WTC11 (cell line): ENCODE measurements around the gene CDS1. TPM values are rescaled to one million over a fixed set of nuclear protein-coding genes. Genes with fewer than 3 reads are reported as not detected.
A peak's percentile ranks its signal among the peaks of the same experiment; 100 is the strongest.

Experiments used
- ATAC-seq: fragments of 200-7000 bp; cut with Tn5 transposase; 2 replicates; pipeline ENCODE4 v1.10.0; 2021; ENCODE audit warnings: mild to moderate bottlenecking, moderate library complexity
- CTCF ChIA-PET: fragments of 300-600 bp; sonication (Branson Sonifier 250); formaldehyde crosslinking; loops from one replicate; lab custom pipeline; 2021; ENCODE audit warnings: antibody characterized with exemption; lab: Charles Lee
- POLR2A ChIA-PET: fragments of 350-600 bp; sonication (Branson Sonifier 250); formaldehyde crosslinking; loops from one replicate; lab custom pipeline; 2021; ENCODE audit warnings: antibody characterized with exemption; lab: Charles Lee
- DNase-seq: peaks from one replicate; pipeline ENCODE4 v3.0.0; 2021; ENCODE audit warnings: low spot score
- H3K27ac Mint-ChIP-seq: 2 replicates; pipeline ENCODE4 v1.8.0; 2021; ENCODE audit warnings: mixed read lengths
- H3K27me3 Mint-ChIP-seq: 2 replicates; pipeline ENCODE4 v1.8.0; 2021; ENCODE audit warnings: low read depth, mild to moderate bottlenecking, moderate library complexity, mixed read lengths
- H3K36me3 Mint-ChIP-seq: 2 replicates; pipeline ENCODE4 v1.8.0; 2021; ENCODE audit warnings: mixed read lengths
- H3K4me1 Mint-ChIP-seq: 2 replicates; pipeline ENCODE4 v1.8.0; 2022; ENCODE audit warnings: mixed read lengths
- H3K4me3 Mint-ChIP-seq: 2 replicates; pipeline ENCODE4 v1.8.0; 2021; ENCODE audit warnings: mild to moderate bottlenecking, moderate library complexity, mixed read lengths
- H3K9me3 Mint-ChIP-seq: 2 replicates; pipeline ENCODE4 v1.8.0; 2021; ENCODE audit warnings: mixed read lengths
- ARID4B ChIP-seq: sonication (generic); formaldehyde crosslinking; IDR thresholded peaks from 2 replicates; pipeline ENCODE4 v1.8.0; 2023; ENCODE audit warnings: missing genetic modification reagents, mild to moderate bottlenecking, borderline replicate concordance
- ATF2 ChIP-seq: sonication (generic); formaldehyde crosslinking; IDR thresholded peaks from 2 replicates; pipeline ENCODE4 v1.8.1; 2022; ENCODE audit warnings: low read depth, missing genetic modification reagents, borderline replicate concordance
- CDX4 ChIP-seq: fragments of 250-450 bp; sonication (Bioruptor Pico); IDR thresholded peaks from 2 replicates; pipeline ENCODE4 v1.9.0; 2021; ENCODE audit warnings: moderate library complexity, mild to moderate bottlenecking, inconsistent platforms, borderline replicate concordance
- ETV6 ChIP-seq: sonication (generic); formaldehyde crosslinking; IDR thresholded peaks from 2 replicates; pipeline ENCODE4 v1.8.1; 2022; ENCODE audit warnings: mild to moderate bottlenecking, missing genetic modification reagents
- FOXK1 ChIP-seq: sonication (generic); formaldehyde crosslinking; IDR thresholded peaks from 2 replicates; pipeline ENCODE4 v1.8.0; 2022; ENCODE audit warnings: mild to moderate bottlenecking, moderate library complexity, missing genetic modification reagents
- FOXP1 ChIP-seq: sonication (generic); formaldehyde crosslinking; IDR thresholded peaks from 2 replicates; pipeline ENCODE4 v1.8.0; 2022; ENCODE audit warnings: missing genetic modification reagents, mild to moderate bottlenecking, moderate library complexity, borderline replicate concordance
- HMGA2 ChIP-seq: fragments of 250-450 bp; sonication (Bioruptor Pico); IDR thresholded peaks from 2 replicates; pipeline ENCODE4 v1.4.0; 2021; ENCODE audit warnings: mild to moderate bottlenecking, moderate library complexity
- JUN ChIP-seq: sonication (generic); formaldehyde crosslinking; IDR thresholded peaks from 2 replicates; pipeline ENCODE4 v1.8.0; 2023; ENCODE audit warnings: mild to moderate bottlenecking, missing genetic modification reagents
- MXD4 ChIP-seq: fragments of 250-450 bp; sonication (Bioruptor Pico); IDR thresholded peaks from 2 replicates; pipeline ENCODE4 v1.8.0; 2021; ENCODE audit warnings: mild to moderate bottlenecking, moderate library complexity, borderline replicate concordance
- NFATC4 ChIP-seq: fragments of 250-450 bp; sonication (Bioruptor Pico); IDR thresholded peaks from 2 replicates; pipeline ENCODE4 v1.9.0; 2021; ENCODE audit warnings: mild to moderate bottlenecking
- NFYB ChIP-seq: sonication (generic); formaldehyde crosslinking; conservative IDR thresholded peaks from 2 replicates; pipeline ENCODE4 v1.8.0; 2022; ENCODE audit warnings: low read depth, missing genetic modification reagents
- PRRX2 ChIP-seq: fragments of 250-450 bp; sonication (Bioruptor Pico); IDR thresholded peaks from 2 replicates; pipeline ENCODE4 v1.8.0; 2021; ENCODE audit warnings: mild to moderate bottlenecking
- SP1 ChIP-seq: sonication (generic); formaldehyde crosslinking; conservative IDR thresholded peaks from 2 replicates; pipeline ENCODE4 v1.8.1; 2022; ENCODE audit warnings: missing genetic modification reagents
- USF1 ChIP-seq: sonication (generic); formaldehyde crosslinking; IDR thresholded peaks from 2 replicates; pipeline ENCODE4 v1.8.0; 2022; ENCODE audit warnings: mild to moderate bottlenecking, missing genetic modification reagents
- ZNF416 ChIP-seq: fragments of 250-450 bp; sonication (Bioruptor Pico); IDR thresholded peaks from 2 replicates; pipeline ENCODE4 v1.9.0; 2021; ENCODE audit warnings: mild to moderate bottlenecking, inconsistent platforms
- ZNF423 ChIP-seq: fragments of 250-450 bp; sonication (Bioruptor Pico); IDR thresholded peaks from 2 replicates; pipeline ENCODE4 v2.1.2; 2022; ENCODE audit warnings: mild to moderate bottlenecking, moderate library complexity
- ZNF671 ChIP-seq: fragments of 250-450 bp; sonication (Bioruptor Pico); IDR thresholded peaks from 2 replicates; pipeline ENCODE4 v1.8.0; 2021; ENCODE audit warnings: mild to moderate bottlenecking
- total RNA-seq: library from RNA; stranded (reverse); gene quantifications from 3 replicates; pipeline ENCODE4 v1.2.3, GENCODE V29; 2021
- TF ChIP-seq, protein P1 (sequence below): sonication (generic); formaldehyde crosslinking; IDR thresholded peaks from 2 replicates; pipeline ENCODE4 v1.8.1; 2022; ENCODE audit warnings: low read depth, mild to moderate bottlenecking, moderate library complexity, missing genetic modification reagents, borderline replicate concordance
- TF ChIP-seq, protein P2 (sequence below): sonication (generic); formaldehyde crosslinking; conservative IDR thresholded peaks from 2 replicates; pipeline ENCODE4 v1.8.1; 2023; ENCODE audit warnings: mild to moderate bottlenecking, low read depth, missing genetic modification reagents, moderate library complexity
- TF ChIP-seq, protein P3 (sequence below): sonication (generic); formaldehyde crosslinking; IDR thresholded peaks from 2 replicates; pipeline ENCODE4 v1.8.0; 2022; ENCODE audit warnings: mild to moderate bottlenecking, missing genetic modification reagents
- TF ChIP-seq, protein P4 (sequence below): sonication (generic); formaldehyde crosslinking; IDR thresholded peaks from 2 replicates; pipeline ENCODE4 v1.8.0; 2022; ENCODE audit warnings: mild to moderate bottlenecking, missing genetic modification reagents

The CDS1 gene
- total RNA-seq, 1 experiment from 2014 or later, result 18.3 TPM

DNA sequence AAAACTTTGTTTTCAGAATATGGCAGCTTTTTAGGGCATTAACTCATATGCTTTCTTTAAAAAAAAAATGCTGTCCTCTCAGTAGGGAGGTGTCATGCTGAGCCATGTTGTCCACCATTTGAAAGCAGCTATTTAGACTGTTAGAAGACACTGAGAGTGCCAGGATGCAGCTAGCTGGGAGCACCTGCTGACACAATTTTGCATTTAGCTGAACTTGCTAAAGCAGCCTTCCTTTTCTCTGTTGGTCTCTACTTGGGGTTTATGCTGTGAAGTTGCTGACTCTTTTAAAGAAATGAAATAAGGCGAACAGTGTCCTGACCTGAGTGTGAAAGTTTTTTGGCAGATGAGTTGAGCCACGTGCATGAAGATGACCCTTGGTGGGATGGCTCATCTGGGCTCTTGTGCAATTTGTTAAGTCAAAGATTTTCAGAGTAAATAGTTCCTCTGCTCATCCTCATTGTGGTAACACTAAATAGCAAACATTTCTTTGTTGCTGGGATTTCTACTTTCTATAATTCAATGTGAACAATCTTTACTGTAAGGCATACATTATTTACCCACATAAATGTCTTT, 64.5 kb downstream of the CDS1 start:
- H3K27ac Mint-ChIP-seq, result peak overlapping the region; percentile 94
- TF ChIP-seq NFYB (no peak), ZNF423 (CRISPR knock-in tag) (peak; percentile 41; the same call in 1 of the 2 replicates), HMGA2 (no peak), PRRX2 (no peak), ARID4B (CRISPR knock-in tag) (no peak), ATF2 (CRISPR knock-in tag) (no peak), CDX4 (CRISPR knock-in tag) (no peak), NFATC4 (no peak), FOXK1 (0 out of 2 replicates have a peak, but pooled peaks have one; percentile 35), SP1 (CRISPR knock-in tag) (0 out of 2 replicates have a peak, but pooled peaks have one; percentile 43), ZNF416 (CRISPR knock-in tag) (no peak), USF1 (CRISPR knock-in tag) (no peak; the same call in 1 of the 2 replicates), ETV6 (CRISPR knock-in tag) (peak; percentile 58; the same call in 1 of the 2 replicates), ZNF671 (CRISPR knock-in tag) (no peak), MXD4 (CRISPR knock-in tag) (no peak), JUN (CRISPR knock-in tag) (no peak), FOXP1 (CRISPR knock-in tag) (no peak)
- TF ChIP-seq, protein P1, sequence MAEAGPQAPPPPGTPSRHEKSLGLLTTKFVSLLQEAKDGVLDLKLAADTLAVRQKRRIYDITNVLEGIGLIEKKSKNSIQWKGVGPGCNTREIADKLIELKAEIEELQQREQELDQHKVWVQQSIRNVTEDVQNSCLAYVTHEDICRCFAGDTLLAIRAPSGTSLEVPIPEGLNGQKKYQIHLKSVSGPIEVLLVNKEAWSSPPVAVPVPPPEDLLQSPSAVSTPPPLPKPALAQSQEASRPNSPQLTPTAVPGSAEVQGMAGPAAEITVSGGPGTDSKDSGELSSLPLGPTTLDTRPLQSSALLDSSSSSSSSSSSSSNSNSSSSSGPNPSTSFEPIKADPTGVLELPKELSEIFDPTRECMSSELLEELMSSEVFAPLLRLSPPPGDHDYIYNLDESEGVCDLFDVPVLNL, result no peak
- TF ChIP-seq, protein P2, sequence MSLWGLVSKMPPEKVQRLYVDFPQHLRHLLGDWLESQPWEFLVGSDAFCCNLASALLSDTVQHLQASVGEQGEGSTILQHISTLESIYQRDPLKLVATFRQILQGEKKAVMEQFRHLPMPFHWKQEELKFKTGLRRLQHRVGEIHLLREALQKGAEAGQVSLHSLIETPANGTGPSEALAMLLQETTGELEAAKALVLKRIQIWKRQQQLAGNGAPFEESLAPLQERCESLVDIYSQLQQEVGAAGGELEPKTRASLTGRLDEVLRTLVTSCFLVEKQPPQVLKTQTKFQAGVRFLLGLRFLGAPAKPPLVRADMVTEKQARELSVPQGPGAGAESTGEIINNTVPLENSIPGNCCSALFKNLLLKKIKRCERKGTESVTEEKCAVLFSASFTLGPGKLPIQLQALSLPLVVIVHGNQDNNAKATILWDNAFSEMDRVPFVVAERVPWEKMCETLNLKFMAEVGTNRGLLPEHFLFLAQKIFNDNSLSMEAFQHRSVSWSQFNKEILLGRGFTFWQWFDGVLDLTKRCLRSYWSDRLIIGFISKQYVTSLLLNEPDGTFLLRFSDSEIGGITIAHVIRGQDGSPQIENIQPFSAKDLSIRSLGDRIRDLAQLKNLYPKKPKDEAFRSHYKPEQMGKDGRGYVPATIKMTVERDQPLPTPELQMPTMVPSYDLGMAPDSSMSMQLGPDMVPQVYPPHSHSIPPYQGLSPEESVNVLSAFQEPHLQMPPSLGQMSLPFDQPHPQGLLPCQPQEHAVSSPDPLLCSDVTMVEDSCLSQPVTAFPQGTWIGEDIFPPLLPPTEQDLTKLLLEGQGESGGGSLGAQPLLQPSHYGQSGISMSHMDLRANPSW (CRISPR knock-in tag), result no peak
- TF ChIP-seq, protein P3, sequence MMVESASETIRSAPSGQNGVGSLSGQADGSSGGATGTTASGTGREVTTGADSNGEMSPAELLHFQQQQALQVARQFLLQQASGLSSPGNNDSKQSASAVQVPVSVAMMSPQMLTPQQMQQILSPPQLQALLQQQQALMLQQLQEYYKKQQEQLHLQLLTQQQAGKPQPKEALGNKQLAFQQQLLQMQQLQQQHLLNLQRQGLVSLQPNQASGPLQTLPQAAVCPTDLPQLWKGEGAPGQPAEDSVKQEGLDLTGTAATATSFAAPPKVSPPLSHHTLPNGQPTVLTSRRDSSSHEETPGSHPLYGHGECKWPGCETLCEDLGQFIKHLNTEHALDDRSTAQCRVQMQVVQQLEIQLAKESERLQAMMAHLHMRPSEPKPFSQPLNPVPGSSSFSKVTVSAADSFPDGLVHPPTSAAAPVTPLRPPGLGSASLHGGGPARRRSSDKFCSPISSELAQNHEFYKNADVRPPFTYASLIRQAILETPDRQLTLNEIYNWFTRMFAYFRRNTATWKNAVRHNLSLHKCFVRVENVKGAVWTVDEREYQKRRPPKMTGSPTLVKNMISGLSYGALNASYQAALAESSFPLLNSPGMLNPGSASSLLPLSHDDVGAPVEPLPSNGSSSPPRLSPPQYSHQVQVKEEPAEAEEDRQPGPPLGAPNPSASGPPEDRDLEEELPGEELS (CRISPR knock-in tag), result peak; percentile 91; the same call in 1 of the 2 replicates
- TF ChIP-seq, protein P4, sequence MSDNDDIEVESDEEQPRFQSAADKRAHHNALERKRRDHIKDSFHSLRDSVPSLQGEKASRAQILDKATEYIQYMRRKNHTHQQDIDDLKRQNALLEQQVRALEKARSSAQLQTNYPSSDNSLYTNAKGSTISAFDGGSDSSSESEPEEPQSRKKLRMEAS (CRISPR knock-in tag), result peak; percentile 39; the same call in 1 of the 2 replicates

More for the DNA sequence above, 64.5 kb downstream of the CDS1 start:
- peak; percentile 97 for ATAC-seq
- Mint-ChIP-seq H3K36me3 (peaks cover 30% of the 10 kb centered on the region), H3K27me3 (no peaks in the 10 kb centered on the region), H3K9me3 (no peaks in the 10 kb centered on the region), H3K4me3 (peak overlapping the region; percentile 24; the same call in 1 of the 2 replicates), H3K4me1 (peaks cover 54% of the 10 kb centered on the region)
- peak; percentile 26 for DNase-seq
- ChIA-PET CTCF (interaction anchor here (0.6 to 2.6 kb wide), 3 partner anchors 26 to 164 kb away, joined by 3 to 16 read pairs (median 3); no protein-coding TSS in a partner anchor), POLR2A (interaction anchor here (0.7 to 2.1 kb wide), 2 partner anchors 8 to 64 kb away, joined by 4 to 7 read pairs; partner anchors contain the start of gene CDS1)
